Sigmoid colon (tissue), 7 donors: Measurements from ENCODE around the gene SLC16A6. TPM values are rescaled to one million over a fixed set of nuclear protein-coding genes. Genes with fewer than 3 reads are reported as not detected.

Experiments used
- DNase-seq: peaks from one replicate; pipeline ENCODE4 v3.0.0-alpha.2; 2019
- H3K27ac ChIP-seq, 4 donors: fragments of 200-600 bp; sonication (generic); one replicate each; pipeline ENCODE4 v1.5.1; 2016 to 2019; ENCODE audit warnings: mild to moderate bottlenecking in 1 of 4
- H3K27me3 ChIP-seq, 3 donors: fragments of 200-600 bp; sonication (generic); one replicate each; pipeline ENCODE4 v1.5.1; 2019; ENCODE audit warnings: mild to moderate bottlenecking in 1 of 3
- H3K36me3 ChIP-seq, 4 donors: fragments of 200-600 bp; sonication (generic); one replicate each; pipeline ENCODE4 v1.5.1; 2016 to 2019
- H3K4me1 ChIP-seq, 4 donors: fragments of 200-600 bp; sonication (generic); one replicate each; pipeline ENCODE4 v1.5.1; 2017 to 2019
- H3K4me3 ChIP-seq, 4 donors: fragments of 200-600 bp; sonication (generic); one replicate each; pipeline ENCODE4 v1.5.1; 2017 to 2019; ENCODE audit warnings: mild to moderate bottlenecking in 2 of 4, moderate library complexity in 1 of 4
- H3K9me3 ChIP-seq, 4 donors: fragments of 200-600 bp in 3 of 4; sonication (generic) in 3 of 4; one replicate each; pipeline versions ENCODE4 v1.5.1 to v1.6.1; 2013 to 2019
- CTCF ChIP-seq, 4 experiments: fragments of 450-650 bp in 3 of 4; fragments of 200-600 bp in 1 of 4; IDR thresholded peaks; one replicate each; pipeline ENCODE4 v1.5.1; 2016 to 2019; ENCODE audit warnings: antibody characterized with exemption in 4 of 4, mild to moderate bottlenecking in 3 of 4, moderate library complexity in 2 of 4
- EP300 ChIP-seq, 4 donors: sonication (generic); formaldehyde crosslinking; IDR thresholded peaks; one replicate each; pipeline ENCODE4 v1.6.1; 2017; ENCODE audit warnings: antibody characterized with exemption in 4 of 4
- POLR2A ChIP-seq, 2 donors: fragments of 450-650 bp; IDR thresholded peaks; one replicate each; pipeline ENCODE4 v1.6.1; 2016; ENCODE audit warnings: antibody characterized with exemption in 2 of 2, mild to moderate bottlenecking in 2 of 2, moderate library complexity in 2 of 2
- POLR2AphosphoS5 ChIP-seq, 4 donors: sonication (generic); formaldehyde crosslinking; IDR thresholded peaks; one replicate each; pipeline ENCODE4 v1.6.1; 2017; ENCODE audit warnings: antibody characterized with exemption in 4 of 4
- WGBS, 2 donors: extraction: QIAGEN DNeasy Blood & Tissue Kit; methylation state at CpG; one replicate each; pipeline ENCODE4 v1.1.7; 2013; 5-methylcytosine and 5-hydroxymethylcytosine counted together
- intact Hi-C: fragments of 100-400 bp; cut with DNase I; formaldehyde crosslinking; loops from one replicate; pipeline ENCODE4 v1.15.1; 2023
- polyA plus RNA-seq, 3 donors: library from polyadenylated mRNA; stranded (reverse); fragments of 200-250 nt; gene quantifications; one replicate each; pipeline ENCODE4 v1.2.3, GENCODE V29; 2013
- total RNA-seq, 4 donors: library from RNA; depleted of rRNA; stranded (reverse); fragments of >200 nt; gene quantifications; one replicate each; pipeline ENCODE4 v1.1.0, GENCODE V29; 2016
- donor health status: healthy with polysubstance abuse.
- donor health status: Bipolar disorder and iron deficiency.
- donor health status: healthy.

SLC16A6 gene
- total and polyA plus RNA-seq, 7 donors = 0.14 to 2.1 (median 0.67) TPM; not detected in 4

GRCh38 chr17:68249354-68249765 lies 41.6 kb downstream of the SLC16A6 start:
- H3K27me3 ChIP-seq = no peaks in the 10 kb centered on the region
- H3K4me3 ChIP-seq = no peak overlapping the region
- H3K27ac ChIP-seq = peak overlapping the region; percentile 95 to 99 (median 98)
- H3K36me3 ChIP-seq = peaks cover 0 to 44% (median 7%) of the 10 kb centered on the region in 4 donors
- peaks cover 0 to 21% (median 11%) of the 10 kb centered on the region in 4 donors for H3K4me1 ChIP-seq
- no peak for DNase-seq
- TF ChIP-seq POLR2AphosphoS5 (IDR thresholded peaks at IDR 0.05) = no peak
- no peak for TF ChIP-seq POLR2A (IDR thresholded peaks at IDR 0.05)
- TF ChIP-seq CTCF (IDR thresholded peaks at IDR 0.05) = no peak
- no peak for TF ChIP-seq EP300 (IDR thresholded peaks at IDR 0.05)
- intact Hi-C loops = loop anchor here (2.0 to 5.0 kb wide), 3 partner anchors 45 to 263 kb away; partner anchors contain the start of genes PRKAR1A and WIPI1
- H3K9me3 ChIP-seq = no peaks in the 10 kb centered on the region
- 66 to 68% methylated on average over 7 of the region's 7 CpGs for WGBS, 2 donors

GRCh38 chr17:68248891-68249290 lies 42.0 kb downstream of the SLC16A6 start:
- H3K9me3 ChIP-seq = no peaks in the 10 kb centered on the region
- no peak for DNase-seq
- TF ChIP-seq EP300 (IDR thresholded peaks at IDR 0.05) (no peak), POLR2AphosphoS5 (IDR thresholded peaks at IDR 0.05) (no peak), CTCF (IDR thresholded peaks at IDR 0.05) (no peak), POLR2A (IDR thresholded peaks at IDR 0.05) (no peak)
- no peaks in the 10 kb centered on the region for H3K27me3 ChIP-seq
- WGBS, 2 donors = 61 to 71% methylated on average over 5 of the region's 5 CpGs
- intact Hi-C loops = loop anchor here (2.0 to 5.0 kb wide), 3 partner anchors 44 to 263 kb away; partner anchors contain the start of genes PRKAR1A and WIPI1
- H3K27ac ChIP-seq = peak overlapping the region; percentile 95 to 99 (median 98)
- H3K4me1 ChIP-seq = peaks cover 0 to 21% (median 11%) of the 10 kb centered on the region in 4 donors
- peak overlapping the region in 2 of 4 donors; percentile 81 to 91 for H3K4me3 ChIP-seq
- H3K36me3 ChIP-seq = peaks cover 0 to 40% (median 5%) of the 10 kb centered on the region in 4 donors

GRCh38 chr17:68248199-68248825 lies 42.6 kb downstream of the SLC16A6 start:
- intact Hi-C loops = loop anchor here (2.0 to 5.0 kb wide), 3 partner anchors 44 to 264 kb away; partner anchors contain the start of genes PRKAR1A and WIPI1
- peaks cover 0 to 34% (median 4%) of the 10 kb centered on the region in 4 donors for H3K36me3 ChIP-seq
- DNase-seq = peak; percentile 88
- no peaks in the 10 kb centered on the region for H3K27me3 ChIP-seq
- peaks cover 0 to 21% (median 11%) of the 10 kb centered on the region in 4 donors for H3K4me1 ChIP-seq
- TF ChIP-seq POLR2A (IDR thresholded peaks at IDR 0.05) (no peak), CTCF (IDR thresholded peaks at IDR 0.05) (no peak), POLR2AphosphoS5 (IDR thresholded peaks at IDR 0.05) (no peak), EP300 (IDR thresholded peaks at IDR 0.05) (no peak)
- H3K4me3 ChIP-seq = peak overlapping the region; percentile 80 to 91 (median 80)
- H3K27ac ChIP-seq = peak overlapping the region; percentile 95 to 99 (median 98)
- no peaks in the 10 kb centered on the region for H3K9me3 ChIP-seq
- WGBS, 2 donors = 1 to 2% methylated on average over 19 of the region's 19 CpGs

GRCh38 chr17:68247445-68248198 lies 43.3 kb downstream of the SLC16A6 start, which contains the start of gene AMZ2:
Gene AMZ2 (plus strand): TSS chr17:68248043. CDS start chr17:68250188, 2,145 bp downstream.
- Histone ChIP-seq H3K4me1 (peaks cover 0 to 21% (median 11%) of the 10 kb centered on the region in 4 donors), H3K27me3 (no peaks in the 10 kb centered on the region), H3K36me3 (peaks cover 0 to 27% (median 4%) of the 10 kb centered on the region in 4 donors), H3K4me3 (peak within 1 kb of the TSS; percentile 80 to 91 (median 80)), H3K9me3 (no peaks in the 10 kb centered on the region), H3K27ac (peak within 1 kb of the TSS; percentile 95 to 99 (median 98))
- no peak for TF ChIP-seq EP300 (IDR thresholded peaks at IDR 0.05)
- no peak for TF ChIP-seq CTCF (IDR thresholded peaks at IDR 0.05)
- TF ChIP-seq POLR2A (IDR thresholded peaks at IDR 0.05) = peak; percentile 67 to 79
- peak; percentile 94 to 98 (median 97) for TF ChIP-seq POLR2AphosphoS5 (IDR thresholded peaks at IDR 0.05)
- DNase-seq = peak; percentile 96
- 0 to 1% methylated on average over 97 of the region's 97 CpGs for WGBS, 2 donors
- intact Hi-C loops = loop anchor here (2.0 to 5.0 kb wide), 3 partner anchors 43 to 265 kb away; partner anchors contain the start of genes PRKAR1A and WIPI1
